HG03045 (cell line): Measurements from ENCODE around the gene TRIM52.

Source experiments
- ATAC-seq: cut with Tn5 transposase; IDR thresholded peaks from one replicate; pipeline ENCODE4 v1.9.1; 2021; ENCODE audit warnings: mild to moderate bottlenecking, moderate library complexity; ENCODE audit not compliant: unreplicated experiment

TRIM52 gene

DNA sequence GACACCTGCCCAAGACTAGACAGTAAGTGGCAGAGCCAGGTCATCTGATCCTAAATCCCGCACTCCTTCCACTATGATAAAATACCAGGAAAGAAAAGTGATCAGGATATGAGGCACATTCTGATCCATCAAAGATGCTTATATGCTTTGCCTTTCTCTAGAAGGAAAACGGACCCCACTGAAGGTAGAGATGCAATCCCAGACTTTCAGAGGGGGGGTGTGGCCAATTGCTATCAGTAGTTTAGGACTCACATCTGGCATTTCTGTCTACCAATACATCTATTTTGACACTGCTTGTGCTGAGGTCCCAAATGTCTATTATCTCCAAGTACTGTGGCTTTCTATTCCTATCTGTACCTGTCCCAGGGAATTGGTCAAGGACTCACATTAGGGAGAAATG, 1.7 kb downstream of the TRIM52 start:
- no peak for ATAC-seq

DNA sequence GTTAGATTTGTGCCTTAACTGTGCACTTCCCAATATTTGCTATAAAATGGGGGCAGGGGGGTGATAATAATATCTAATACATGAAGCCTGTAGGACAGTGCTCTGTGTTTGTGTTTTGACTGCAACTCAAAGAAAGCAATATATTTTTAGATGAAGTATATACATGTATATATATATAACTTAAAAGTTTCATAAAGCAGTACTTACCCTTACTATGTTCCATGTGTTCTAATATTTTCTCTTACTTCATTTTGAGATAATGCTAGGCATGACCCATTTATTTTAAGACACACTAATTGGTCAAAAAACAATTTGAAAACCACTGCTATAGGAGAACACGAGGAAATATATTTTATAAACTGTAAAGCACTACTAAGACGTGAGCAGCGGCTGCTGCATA, 2.4 kb downstream of the TRIM52 start:
- ATAC-seq: no peak

DNA sequence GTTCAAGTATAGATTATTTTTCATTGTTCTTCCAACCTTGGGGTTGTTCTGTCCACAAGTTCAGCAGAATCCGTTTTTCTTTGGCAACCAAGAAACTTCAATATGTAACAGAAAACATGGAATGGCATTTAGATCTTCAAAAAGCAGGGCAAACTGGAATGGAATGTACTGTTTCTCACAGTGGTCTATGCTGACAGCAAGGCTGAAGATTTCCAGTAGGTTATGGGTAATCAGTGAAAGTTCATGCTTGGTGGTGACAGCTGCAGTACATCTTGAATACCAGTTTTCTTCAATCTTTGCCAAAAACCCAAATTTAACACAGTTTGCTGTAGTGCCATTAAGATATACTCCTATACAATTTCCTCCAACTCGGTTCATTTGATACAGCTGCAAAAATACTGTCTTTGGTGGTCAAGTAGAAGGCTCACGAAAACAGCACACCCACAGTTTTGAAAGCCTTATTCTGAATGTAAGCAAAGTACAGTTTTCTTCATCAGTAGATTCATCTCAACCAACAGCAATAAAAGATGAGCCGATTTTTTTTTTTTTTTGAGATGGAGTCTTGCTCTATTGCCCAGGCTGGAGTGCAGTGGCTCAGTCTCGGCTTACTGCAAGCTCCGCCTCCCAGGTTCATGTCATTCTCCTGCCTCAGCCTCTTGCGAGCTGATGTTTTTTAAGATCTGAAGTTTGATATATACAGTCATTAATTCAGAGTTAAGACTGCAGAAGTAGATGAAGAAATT, 4.9 kb downstream of the TRIM52 start:
- no peak for ATAC-seq

DNA sequence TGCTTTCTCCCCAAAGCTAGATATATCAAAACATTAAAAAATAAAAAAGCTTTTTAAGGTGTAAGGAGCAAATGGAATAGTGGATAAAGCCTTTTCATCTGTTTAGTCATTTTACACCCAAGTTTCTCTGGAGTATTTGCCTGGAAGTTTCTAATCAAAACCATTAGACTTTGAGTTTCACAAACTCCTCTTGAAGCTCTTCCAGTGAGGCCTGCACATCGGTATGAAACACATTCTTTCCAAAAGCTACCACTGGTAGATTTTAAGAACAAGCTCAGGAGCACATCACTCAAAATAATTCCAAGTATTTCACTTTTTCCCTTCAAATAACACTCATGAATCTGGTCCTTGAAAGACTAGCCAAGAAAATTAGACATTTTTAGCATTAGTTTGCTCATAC, 5.7 kb downstream of the TRIM52 start:
- ATAC-seq: no peak

DNA sequence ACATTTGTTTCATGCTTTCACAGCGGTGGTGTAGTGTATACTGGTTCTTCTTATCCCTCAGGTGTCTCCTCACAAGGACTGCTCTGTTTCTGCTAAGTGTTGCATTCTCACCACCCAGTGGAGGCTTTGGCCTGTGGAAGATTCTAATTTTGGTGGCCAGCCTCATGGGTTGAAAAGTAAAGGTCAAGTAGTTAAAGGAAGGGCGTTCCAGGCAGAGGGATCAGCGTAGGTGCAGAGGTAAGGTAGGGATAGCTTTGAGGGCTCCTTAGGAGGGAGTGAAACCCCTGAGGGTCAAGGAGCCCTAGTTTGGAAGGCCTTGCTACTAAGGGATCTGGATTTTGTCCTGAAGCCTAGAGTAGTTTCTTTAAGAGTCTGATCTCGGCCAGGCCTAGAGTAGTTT, 12.7 kb downstream of the TRIM52 start:
- ATAC-seq: no peak

DNA sequence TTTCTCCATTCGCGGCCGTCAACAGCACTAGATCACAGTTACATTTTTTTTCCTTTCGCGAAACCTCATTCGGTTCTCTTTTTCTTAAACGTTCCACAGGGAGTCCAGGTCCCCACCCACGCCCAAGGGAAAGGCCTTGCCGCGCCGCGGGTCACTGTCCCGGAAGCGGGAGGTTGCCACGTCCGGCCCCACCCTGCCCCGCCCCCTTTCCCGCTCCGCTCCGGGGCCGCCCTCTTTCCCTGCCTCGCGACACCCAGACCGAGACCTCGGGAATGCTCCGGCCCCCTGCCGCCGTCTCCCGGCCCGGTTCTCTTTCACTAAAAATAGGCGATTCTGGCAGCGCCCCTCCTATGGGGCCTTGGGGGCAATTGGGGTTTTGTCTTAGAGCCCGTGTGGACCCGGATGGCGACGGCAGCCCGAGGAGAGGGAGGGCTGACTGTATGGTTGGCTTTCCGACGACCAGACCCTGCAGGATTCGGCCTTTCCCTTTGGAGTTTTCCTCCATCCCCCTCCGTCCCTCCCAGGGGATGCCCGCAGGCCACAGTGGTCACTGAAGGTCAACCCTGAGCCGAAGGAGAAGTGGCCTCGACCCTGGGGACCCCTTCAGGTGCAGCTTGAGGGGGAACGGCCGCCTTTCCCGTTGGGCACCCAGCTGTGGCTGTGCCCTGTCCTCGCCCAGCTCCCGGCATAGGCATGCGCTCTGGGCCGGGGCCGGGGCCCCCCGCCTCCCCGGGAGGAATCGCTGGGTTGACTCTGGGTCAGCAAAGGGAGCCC, 14.5 kb downstream of the TRIM52 start:
- peak; percentile 62 for ATAC-seq

DNA sequence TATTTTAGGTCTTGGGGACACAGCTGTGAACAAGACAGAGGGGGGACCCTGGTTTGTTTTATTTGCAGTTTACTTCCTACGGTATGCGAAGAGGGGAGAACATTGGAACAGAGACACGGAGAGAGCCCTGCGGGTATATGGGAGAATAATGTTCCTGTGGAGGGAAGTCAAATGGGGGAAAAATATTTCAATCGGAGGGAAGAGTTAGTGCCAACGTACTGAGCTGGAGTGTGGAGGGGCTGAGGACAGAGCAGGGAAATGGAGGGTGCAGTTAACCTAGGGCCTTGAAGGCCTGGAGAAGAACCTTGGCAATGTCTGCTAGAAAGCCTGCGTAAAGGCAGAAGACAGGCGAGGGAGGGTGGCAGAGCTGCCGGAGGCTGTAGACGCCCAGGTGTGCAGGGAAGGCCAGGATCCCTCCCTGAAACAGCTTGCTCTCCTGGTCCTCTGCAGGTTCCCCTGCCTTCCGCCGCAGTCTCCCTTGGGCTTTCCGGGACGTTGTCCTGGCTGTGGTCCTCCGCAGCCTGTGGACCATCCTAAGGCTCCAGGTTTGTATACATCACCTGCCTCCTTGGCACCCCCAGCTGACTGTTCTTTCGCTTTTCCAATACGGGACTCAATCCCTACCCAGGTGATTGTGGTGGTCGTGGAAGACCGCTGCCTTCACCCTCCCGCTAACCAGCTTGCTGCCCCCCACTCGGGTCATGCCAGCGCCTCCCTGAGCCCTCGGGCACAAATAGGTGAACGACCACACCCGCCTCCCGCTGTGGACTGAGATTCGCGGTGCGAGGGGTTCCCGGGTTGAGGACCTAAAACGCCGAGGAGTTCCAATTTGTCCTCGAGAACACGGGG, 15.3 kb downstream of the TRIM52 start:
- ATAC-seq: peak; percentile 4

DNA sequence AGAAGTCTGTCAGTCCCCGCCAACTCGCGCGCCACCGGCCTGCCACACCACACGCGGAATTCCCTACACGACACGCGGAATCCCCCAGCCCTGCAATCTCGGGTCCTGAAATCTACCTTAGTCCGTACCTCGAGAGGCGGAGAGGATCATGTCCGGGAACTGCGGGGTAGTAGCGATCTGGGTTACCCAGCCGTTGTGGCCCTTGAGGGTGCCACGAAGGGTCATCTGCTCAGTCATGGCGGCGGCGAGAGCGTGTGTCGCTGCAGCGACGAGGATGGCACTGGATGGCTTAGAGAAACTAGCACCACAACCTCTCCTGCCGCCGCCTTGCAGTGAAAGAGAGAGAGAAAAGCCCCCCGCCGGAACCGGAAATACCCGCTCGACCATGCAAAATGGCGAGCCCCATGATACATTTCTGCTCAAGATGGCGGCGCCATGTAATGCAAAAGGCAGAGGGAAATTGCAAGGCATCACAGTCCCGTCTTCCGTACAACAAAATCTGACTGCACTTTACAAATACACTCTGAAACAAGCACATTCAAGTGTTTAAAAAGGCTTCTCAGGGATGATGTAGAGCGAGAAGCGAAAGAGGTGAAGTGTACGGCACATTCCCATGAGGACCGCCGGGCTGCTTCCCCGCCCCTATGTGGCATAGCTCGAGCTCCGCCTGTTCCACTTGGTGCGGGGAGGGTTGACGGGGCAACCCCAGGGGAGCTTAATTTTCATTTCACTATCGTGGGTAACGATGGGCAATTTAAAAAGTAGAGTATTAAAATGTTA, 17.2 kb downstream of the TRIM52 start, which contains the start of gene RACK1:
Gene RACK1, minus strand, starts transcription at position 343 of the 780 bp plus-strand sequence. Its CDS starts 106 bp downstream, at position 237.
- ATAC-seq: peak; percentile 55

DNA sequence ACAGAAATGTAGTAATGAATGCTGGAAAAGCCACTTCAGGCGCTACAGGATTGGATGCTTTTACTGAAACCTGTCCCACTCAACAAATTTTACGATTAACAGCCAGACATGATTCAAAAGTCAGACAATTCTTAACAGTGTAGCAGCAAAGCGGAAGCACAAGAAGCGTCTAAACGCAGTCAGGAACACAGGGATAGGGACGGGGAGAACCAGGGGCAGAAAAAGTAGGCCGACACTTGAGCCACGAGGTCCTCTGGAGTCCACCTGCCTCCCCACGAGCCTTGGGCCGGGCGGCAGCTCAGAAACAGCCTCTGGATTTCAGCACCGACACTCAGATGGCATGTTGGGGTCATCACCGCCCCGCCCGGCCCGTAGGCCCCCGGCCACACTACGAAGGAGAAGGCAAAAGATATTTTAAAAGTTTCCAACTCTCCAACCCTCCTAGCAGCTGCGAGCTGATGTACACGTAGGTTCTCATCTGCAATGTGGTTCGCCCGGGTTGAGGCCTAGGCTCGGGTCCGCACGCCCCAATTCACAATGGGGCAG, 17.9 kb downstream of the TRIM52 start:
- no peak for ATAC-seq

DNA sequence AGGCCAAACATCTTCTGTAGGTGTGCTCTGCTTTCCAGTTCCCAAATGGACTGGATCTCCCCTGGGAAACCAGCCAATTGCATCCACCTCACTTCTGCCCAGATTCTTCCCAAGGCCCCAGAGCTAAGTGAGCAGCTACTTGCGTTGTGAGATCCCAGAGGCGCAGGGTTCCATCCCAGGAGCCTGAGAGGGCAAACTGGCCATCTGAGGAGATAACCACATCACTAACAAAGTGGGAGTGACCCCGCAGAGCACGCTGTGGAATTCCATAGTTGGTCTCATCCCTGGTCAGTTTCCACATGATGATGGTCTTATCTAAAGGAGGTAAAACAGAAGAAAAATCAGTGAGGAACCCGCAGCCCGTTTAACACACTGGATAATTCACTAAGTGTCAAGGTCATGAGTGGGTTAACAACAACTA, 18.9 kb downstream of the TRIM52 start:
- ATAC-seq: no peak

DNA sequence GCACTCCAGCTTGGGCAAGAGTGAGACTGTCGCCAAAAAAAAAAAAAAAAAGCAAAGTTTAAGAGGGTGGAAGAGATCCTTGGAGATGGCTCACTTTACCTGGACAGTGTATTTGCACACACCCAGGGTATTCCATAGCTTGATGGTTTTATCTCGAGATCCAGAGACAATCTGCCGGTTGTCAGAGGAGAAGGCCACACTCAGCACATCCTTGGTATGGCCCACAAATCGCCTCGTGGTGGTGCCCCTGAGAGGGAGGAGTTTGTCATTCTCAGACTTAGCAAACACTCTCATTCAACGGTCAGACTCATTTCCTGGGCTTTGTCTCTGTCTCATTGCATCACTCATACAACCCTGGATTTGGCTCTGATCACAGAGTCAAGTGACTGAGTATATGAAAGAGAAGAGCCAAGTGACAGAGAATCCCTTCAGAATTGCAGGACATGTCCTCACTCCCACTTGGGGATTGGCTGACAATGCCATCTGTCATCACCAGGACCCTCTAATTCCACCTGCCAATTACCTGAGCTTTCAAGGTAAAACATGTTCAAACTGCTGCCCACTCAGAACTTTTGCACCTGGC, 19.5 kb downstream of the TRIM52 start:
- ATAC-seq: no peak

DNA sequence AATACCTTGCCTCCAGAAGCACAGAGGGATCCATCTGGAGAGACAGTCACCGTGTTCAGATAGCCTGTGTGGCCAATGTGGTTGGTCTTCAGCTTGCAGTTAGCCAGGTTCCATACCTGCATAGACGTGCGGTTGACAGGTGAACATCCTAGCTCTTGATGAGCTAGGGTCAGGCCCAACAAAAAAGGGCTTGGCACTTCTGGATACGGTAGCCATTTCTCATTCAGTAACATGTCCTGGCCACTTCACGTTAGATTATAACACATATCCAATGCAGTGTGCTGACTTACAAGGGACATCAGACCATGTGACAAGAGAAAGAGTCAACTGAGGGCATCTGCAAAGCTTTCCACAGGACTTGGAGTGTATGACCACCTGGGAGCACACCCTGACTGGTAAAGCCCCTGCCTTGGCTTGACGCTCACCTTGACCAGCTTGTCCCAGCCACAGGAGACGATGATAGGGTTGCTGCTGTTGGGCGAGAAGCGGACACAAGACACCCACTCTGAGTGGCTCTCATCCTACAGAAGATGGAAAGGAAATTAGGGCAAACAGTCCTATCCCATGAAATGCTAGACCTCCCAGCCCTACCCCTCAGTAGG, 21.8 kb downstream of the TRIM52 start:
- ATAC-seq: no peak

DNA sequence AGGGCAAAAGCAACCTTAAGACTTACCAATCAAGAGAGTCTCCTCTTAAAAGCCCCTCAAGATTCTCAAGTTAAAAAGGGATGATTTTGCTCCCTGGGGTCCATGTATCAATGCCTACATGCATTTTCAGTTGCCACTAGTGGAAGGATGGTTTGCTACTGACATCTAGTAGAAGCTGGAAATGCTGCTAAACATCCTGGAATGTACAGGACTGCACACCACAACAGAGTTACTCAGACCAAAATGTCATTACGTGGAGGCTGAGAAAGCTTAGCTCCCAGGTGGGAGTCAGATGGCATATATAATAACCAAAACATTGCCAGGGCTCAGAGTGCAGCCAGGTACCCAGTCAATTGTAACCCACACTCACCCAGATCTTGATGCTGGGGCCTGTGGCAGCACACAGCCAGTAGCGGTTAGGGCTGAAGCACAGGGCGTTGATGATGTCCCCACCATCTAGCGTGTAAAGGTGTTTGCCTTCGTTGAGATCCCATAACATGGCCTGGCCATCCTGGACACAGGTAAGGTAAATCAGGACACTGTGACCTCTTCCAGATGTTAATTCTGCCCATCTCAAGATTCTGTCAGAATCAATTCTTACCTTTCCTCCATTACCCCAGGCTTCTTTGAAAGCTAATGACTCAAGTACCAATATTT, 23.1 kb downstream of the TRIM52 start:
- ATAC-seq: no peak

DNA sequence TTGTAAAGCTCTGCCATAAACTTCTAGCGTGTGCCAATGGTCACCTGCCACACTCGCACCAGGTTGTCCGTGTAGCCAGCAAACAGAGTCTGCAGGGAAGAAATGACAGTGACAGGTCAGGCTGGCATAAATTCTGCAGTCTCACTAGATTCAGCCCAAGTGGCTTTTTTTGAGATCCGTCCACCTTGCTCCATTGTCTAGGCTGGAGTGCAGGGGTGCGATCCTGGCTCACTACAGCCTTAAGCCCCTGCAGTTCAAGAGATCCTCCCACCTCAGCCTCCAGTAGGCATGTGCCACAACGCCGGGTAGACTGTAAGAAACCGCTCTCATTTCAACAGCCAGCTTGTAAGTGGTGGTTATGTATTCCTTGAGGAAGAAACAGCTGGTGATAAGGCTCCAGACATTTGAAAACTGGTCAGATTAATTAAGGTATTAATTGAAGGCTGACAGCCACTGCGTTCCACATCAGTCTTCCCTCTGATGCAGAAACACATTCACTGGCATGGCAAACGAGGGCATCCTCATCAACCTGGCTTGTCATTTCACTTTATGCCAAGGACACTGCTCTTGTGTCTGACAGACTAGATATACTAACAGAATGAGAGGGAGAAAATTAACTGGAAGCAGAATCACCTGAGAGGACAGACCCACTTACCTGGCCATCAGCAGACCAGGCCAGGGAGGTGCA, 23.8 kb downstream of the TRIM52 start:
- no peak for ATAC-seq

DNA sequence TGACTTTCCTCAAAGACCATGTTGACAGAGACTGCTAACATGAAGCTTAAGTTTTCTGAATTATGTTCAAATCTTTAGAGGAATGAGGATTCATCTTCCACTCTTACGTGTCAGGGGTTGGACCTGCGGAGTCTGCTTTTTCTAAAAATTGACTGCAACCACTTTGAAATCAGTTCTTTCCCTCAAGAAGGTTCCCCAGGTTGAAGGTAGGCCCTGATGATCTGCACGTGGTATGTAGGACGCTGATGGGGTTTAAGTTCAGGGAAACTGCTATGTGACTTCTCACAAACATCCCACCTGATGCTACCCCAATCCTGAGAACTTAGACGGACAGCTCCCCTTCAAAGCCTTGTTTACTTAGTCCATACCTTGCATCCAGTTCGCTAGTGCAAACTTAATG, 24.5 kb downstream of the TRIM52 start:
- no peak for ATAC-seq

DNA sequence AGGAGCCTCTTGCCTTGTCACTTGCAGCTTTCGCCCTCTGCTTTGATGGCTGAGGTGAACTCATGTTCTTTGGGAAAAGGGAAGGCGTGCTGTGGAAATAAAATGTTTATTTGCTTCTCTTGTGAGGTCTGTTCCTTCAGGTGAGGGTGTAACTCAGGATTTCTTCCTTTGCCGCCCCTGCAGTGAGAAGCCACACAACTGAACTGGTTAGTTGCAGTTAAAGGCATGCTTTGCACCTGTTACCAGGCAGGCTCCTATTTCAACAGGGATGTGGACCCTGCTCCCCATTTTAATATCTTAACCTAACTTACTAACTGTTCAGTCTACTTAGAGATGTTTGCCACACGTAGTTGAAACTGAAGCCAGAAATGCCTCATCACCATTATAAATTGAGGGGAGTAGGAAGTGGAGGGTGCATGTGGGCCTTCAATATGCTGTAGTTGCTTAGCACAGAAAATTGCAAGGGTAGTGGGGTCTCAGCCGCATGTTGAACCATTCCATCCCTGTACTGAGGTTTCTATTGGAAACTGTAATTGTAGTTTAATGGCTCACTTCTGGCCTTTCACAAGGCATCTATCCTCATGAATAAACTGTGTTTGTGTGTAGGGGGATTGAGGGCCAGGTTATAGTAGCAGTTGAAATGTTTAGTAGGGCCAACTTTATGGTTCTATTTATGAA, 25.1 kb downstream of the TRIM52 start:
- ATAC-seq: no peak

DNA sequence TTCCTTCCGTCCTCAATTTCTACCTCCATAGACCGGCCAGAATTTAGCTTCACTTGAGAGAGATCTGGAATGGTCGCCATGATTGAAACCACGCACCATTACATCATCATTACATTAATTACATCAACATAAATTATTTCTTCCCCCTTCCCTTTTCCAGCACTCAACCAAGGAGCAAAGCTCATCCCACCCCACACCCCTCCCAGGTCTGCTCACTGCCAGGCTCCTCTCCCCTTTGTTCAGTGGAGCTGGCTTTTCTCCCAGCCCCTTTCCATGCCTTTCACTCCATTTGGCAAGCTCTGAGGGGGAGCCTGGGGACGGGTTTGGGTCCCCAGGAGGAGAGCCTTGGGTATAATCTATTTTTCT, 25.6 kb downstream of the TRIM52 start:
- no peak for ATAC-seq
